Activated CD8-positive, alpha-beta memory T cell treated with anti-CD3 and anti-CD28 coated beads for 48 hours (primary cell): Measurements from ENCODE around the gene NANOS2.

ENCODE experiments used
- DNase-seq, 3 experiments: peaks; one replicate each; pipeline ENCODE4 v3.0.0-alpha.2; 2020; ENCODE audit warnings: low read depth in 2 of 3, low spot score in 2 of 3

NANOS2 gene

DNA sequence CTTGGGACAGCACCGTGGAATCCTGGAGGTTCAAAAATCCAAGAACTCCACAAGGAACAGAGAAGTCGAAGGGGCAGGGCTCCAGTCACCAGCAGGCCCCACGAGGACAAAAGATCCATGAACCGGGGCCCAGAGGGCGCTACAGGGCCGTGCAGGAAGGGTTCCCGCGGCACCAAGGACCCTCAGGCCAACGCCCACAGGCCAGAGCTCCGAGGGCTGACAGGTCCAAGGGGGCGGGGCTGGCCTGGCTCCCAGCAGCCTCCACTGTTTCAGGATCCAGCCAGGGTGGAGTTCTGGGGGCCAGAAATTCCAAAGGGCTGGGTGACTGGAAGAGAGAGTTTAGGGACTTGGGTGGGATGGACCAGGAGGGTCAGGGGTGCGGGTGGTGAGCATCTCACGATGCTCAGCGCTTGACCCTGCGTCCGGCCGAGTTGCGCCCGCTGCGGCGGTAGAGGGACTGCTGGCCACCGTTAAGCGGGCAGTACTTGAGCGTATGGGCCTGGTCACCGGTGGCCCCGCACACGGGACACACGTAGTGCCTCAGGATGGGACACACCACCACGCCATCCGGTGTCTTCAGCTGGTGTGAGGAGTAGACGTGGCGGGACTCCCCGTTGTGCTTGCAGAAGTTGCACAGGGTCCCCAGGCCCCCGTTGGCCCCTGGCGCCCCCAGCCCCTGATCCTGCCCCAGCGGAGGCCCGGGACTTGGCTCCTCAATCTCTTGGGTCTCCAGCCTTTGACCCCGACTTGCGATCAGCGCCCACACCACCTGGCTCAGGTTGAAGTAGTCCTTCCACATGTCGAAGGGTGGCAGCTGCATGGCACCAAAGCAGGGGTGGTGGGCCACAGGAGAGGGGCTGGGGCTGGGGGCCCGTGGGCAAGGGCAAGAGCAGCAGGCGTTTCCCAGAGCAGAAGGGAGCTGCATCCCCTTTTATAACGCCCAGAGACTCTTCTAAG lies at the start of gene NANOS2:
TSS of gene NANOS2 (minus strand) at position 905 of the 957 bp plus-strand sequence. CDS start at position 820, 85 bp downstream.
- DNase-seq: no peak

- no peak for DNase-seq
Measured at GRCh38 chr19:45962021-45962420, 47.4 kb upstream of the NANOS2 start.

DNA sequence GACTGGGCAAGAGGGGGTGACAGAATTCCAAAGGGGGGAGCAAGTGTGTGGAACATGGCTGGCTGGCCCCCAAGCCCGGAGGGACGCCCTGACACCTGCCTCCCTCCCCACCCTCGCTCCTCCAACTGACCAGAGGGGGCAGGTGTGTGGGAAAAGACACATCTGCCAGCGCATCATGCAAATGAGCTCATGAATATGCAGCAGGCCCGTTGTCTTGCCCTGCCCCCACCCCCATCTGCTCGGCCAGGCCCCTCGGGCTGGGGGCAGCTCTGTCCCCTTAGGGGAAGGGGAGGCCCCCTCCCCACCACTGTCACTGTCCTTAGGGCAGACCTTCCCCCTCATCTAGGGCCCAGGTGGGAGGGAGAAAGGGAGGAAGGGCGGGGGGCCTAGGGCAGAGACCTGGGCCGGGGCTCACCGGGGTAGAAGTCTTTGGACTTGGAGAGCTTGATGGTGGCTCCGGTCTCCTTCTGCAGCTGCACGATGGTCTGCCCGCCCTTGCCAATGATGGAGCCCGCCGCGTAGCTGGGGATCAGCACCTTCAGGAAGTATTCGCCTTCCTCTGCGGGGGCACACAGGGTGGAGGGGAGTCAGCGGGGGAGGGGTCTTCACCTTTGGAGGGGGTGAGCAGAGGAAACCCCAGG lies 46.1 kb upstream of the NANOS2 start:
- no peak for DNase-seq

DNA sequence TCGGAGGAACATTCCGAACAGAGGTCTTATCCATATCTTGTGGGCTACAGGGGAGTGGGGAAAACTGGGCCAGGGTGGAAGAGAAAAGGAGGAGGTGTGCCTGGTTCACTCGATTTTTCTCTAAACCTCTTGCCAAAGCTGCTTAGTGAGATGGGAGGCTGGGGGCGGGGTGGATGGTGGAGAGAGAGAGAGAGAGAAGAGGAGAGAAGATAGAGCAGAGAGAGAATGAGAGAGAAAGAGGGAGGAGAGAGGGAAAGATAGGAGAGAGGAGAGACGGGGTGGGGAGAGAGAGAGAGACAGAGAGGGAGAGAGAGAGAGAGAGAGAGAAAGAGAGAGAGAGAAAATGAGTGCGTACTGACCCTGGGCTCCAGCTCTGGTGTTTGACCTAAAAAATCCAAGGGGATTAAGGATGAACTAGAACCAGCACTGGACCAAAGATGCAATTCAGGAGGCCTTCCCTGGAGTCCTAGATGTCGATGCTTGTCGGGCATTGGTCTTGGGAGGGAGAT lies 45.0 kb upstream of the NANOS2 start:
- DNase-seq: no peak

- DNase-seq: no peak
Measured at GRCh38 chr19:45958769-45959516, 44.4 kb upstream of the NANOS2 start.

- no peak for DNase-seq
Measured at GRCh38 chr19:45958320-45958719, 43.7 kb upstream of the NANOS2 start.

GRCh38 chr19:45955905-45956608 lies 41.5 kb upstream of the NANOS2 start:
- DNase-seq: no peak

- no peak for DNase-seq
Measured at GRCh38 chr19:45954156-45954555, 39.6 kb upstream of the NANOS2 start.

- no peak for DNase-seq
Measured at GRCh38 chr19:45953676-45954075, 39.1 kb upstream of the NANOS2 start.

GRCh38 chr19:45952686-45953505 lies 38.3 kb upstream of the NANOS2 start:
- peak in 1 of 3 experiments; percentile 9 for DNase-seq

GRCh38 chr19:45952341-45952685 lies 37.7 kb upstream of the NANOS2 start:
- DNase-seq: no peak

DNA sequence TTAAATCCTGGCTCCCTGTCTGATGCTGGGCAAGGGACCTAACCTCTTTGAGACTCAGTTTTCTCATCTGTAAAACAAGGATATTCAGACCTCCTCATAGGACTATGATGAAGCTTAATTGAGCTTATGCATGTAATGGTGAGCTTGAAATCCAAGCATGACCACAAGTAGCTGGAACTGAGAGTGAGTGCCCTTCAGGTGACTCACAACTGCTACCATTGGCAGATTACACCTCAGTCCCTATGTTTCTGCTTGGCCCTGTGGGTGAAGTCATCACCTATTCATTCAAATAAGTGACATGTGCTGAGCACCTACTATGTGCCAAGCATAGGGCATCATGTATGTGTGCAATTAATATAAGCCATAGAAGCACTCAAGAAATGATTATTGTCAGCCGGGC lies 33.3 kb upstream of the NANOS2 start:
- DNase-seq: no peak

DNA sequence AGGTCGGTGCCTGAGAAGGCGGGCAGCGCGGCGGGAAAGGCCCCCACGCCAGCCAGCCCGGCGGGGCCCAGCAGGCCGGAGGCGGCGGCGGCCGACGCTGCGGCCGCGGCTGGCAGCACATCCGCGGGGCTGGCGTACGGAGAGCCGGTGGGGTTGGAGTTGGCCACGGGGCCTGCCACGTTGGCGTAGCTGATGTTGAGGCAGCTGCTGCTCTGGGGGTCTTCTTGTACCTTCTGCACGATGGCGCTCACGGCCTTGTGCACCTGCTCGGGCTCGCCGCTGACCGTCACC lies 25.9 kb upstream of the NANOS2 start:
- no peak for DNase-seq

- no peak for DNase-seq
Measured at GRCh38 chr19:45939792-45940514, 25.4 kb upstream of the NANOS2 start.

DNA sequence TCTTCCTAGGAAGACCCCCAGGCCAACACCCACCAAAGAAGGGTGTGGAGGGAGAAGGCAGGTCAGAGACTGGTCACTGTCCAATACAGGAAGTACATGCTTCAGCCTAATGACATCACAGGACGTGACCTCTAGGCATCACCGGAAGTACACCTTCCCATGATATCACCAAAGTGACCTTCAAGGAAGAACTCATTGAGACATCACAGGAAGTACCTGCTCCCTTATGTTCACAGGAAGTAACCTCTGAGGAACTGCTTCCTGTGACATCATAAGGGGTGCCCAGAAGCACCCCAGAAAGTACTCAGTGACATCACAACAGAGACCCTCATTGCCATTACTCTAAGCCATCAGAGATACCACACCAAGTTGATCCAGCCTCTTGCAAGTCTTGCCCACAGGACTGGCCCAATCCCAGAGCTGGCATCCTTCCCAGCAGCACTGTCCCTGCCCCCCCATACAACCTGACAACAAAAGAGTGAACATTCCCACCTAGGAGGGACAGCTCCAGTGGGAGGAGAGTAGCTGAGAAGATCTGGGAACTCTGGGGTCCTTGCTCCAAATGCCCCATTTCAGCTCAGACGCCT lies 24.2 kb upstream of the NANOS2 start:
- DNase-seq: no peak

DNA sequence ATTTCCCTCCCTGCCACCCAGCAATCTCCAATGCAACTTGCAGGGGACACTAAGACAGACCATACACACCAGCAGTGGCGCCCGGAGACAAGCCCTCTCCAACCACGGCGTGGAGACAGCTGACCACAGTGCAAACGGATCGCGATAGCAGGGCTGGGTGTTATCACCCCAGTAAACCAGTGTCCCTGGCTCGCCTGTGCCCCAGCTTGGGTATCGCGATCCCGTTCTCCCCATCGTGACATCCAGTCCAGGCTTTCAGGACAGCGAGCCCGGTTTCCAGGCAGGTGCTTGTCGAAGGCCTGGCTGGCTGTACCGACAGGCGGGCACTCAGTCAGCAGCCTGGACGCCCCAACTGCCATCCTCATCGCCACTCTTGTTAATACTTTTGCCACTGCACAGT lies 20.7 kb upstream of the NANOS2 start:
- DNase-seq: no peak

DNA sequence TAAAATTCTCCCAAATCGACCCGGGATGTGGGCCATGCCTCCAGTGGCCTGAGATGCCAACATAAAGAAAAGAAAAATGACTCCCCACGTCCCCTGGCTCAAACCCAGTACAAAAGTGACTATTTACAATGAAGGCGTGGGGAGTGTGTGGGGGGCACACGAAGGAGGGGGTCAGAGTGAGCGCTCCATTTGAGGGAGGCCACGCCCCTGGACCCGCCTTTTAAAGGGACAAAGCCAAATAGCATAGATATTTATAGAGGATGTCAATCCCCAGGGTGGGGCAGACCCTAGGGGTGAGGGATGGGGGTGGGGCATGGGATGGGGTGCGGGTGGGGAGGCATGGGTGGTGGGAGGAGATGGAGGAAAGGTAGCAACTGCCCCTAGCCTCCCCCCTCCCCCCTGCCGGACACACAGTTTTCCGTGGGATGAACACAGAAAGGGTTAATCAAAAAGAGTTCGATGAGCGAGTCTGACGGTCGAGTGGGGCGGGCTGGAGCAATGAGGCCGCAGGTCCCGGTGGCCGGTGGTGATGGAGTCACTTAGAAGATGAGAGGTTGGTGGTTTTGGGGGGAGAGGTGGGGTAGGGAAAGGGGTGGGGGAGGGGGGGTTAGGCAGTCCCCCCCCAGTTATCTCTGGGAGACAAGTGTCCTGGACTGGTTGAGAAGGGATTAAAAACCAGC lies 20.1 kb upstream of the NANOS2 start:
- no peak for DNase-seq

DNA sequence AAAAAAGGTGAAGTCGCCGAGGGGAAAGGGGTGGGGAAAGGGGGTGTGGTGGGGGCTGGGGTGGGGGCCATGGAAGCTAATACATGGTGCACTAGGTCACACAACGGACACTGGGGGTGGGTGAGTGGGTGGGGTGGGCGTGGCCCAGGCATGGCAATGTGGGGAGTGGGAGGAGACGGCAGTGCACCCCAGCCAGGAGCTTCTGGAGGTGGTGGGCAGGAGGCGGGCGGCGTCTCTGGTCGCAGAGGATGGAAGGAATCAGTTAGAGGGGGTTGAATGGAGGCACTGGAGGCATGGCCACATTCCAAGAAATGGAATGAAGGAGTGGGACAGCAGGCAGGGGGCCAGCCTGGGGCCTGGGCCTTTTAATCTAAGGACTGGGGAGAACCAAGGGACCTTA lies 19.2 kb upstream of the NANOS2 start:
- DNase-seq: no peak

GRCh38 chr19:45931055-45931454 lies 16.5 kb upstream of the NANOS2 start:
- no peak for DNase-seq
